ENCODE measurements around the gene MARCHF10.

DNA sequence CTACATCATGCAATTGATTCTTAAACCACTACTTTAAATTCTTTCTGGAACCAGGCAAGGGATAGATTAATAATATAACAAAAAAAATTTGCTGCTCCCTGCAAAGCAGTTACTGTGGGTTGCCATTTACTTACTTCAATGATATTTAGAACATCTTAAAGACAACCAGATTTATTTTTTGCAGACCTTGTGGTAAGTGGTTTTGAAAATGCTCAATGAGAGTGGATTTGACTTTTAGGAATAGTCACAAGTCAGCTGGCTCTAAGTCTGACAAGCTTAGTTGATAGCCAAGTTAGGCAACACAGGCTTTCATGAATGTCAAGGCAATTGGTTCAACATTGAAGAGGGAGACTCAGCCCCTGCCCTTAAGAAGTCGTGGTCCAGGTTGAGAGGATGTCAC, 11.8 kb downstream of the MARCHF10 start:
- no peak for TF ChIP-seq POLR2A (IDR thresholded peaks at IDR 0.05)
- no peak for TF ChIP-seq CTCF (IDR thresholded peaks at IDR 0.05)
- TF ChIP-seq POLR2AphosphoS5 (IDR thresholded peaks at IDR 0.05), result no peak

Data from transverse colon (tissue), 4 donors.